22Rv1 (cell line): ENCODE results near the gene LTB4R.

Experiments used
- ZFX ChIP-seq: fragments of 450-650 bp; IDR thresholded peaks from 2 replicates; pipeline ENCODE4 v1.6.1; 2017; ENCODE audit warnings: antibody characterized with exemption, borderline replicate concordance
- TF ChIP-seq, protein P1 (sequence below): fragments of 450-650 bp; IDR thresholded peaks from 2 replicates; pipeline ENCODE4 v1.5.1; 2017; ENCODE audit warnings: mild to moderate bottlenecking

DNA sequence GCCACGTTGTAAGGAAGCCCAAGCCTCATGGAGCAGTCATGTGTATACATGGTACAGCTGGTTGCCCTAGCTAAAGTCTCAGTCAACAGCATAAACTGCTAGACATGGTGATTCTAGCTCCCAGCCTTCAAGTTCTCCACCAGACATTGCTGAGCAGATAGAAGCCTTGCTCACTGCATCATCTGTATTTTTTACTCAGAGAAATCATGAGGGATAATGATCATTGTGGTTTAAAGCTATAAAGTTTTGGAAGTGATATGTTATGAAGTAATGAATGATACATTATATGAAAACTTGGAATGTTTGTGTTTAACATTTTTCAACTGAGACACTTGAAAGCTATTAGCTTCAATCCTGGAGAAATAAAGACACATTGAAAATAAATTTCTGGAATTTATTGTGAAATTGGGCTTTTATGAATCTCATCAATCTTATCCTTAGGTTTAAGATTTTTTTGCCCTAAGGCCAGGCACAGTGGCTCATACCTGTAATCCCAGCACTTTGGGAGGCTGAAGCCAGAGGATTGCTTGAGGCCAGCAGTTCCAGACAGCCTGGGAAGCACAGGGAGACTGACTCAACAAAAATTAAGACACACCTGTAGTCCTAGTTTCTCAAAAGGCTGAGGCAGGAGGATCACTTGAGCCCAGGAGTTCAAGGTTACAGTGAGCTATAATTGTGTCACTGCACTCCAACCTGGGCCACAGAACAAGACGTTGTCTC, 51.1 kb downstream of the LTB4R start:
- TF ChIP-seq, protein P1, sequence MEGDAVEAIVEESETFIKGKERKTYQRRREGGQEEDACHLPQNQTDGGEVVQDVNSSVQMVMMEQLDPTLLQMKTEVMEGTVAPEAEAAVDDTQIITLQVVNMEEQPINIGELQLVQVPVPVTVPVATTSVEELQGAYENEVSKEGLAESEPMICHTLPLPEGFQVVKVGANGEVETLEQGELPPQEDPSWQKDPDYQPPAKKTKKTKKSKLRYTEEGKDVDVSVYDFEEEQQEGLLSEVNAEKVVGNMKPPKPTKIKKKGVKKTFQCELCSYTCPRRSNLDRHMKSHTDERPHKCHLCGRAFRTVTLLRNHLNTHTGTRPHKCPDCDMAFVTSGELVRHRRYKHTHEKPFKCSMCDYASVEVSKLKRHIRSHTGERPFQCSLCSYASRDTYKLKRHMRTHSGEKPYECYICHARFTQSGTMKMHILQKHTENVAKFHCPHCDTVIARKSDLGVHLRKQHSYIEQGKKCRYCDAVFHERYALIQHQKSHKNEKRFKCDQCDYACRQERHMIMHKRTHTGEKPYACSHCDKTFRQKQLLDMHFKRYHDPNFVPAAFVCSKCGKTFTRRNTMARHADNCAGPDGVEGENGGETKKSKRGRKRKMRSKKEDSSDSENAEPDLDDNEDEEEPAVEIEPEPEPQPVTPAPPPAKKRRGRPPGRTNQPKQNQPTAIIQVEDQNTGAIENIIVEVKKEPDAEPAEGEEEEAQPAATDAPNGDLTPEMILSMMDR = no peak
- TF ChIP-seq ZFX = no peak
